ENCODE measurements around the gene ZNF669. TPM values are rescaled to one million over a fixed set of nuclear protein-coding genes. Genes with fewer than 3 reads are reported as not detected.
"Not testable (repeated sequence)": the region's sequence is repeated elsewhere in the genome, so short reads cannot be mapped to it uniquely, and the experiment has no call there.

ZNF669 gene
- total RNA-seq (2014; rRNA removed; shearing (Covaris generic)): 11.3 and 11.8 TPM in 2 replicates

DNA sequence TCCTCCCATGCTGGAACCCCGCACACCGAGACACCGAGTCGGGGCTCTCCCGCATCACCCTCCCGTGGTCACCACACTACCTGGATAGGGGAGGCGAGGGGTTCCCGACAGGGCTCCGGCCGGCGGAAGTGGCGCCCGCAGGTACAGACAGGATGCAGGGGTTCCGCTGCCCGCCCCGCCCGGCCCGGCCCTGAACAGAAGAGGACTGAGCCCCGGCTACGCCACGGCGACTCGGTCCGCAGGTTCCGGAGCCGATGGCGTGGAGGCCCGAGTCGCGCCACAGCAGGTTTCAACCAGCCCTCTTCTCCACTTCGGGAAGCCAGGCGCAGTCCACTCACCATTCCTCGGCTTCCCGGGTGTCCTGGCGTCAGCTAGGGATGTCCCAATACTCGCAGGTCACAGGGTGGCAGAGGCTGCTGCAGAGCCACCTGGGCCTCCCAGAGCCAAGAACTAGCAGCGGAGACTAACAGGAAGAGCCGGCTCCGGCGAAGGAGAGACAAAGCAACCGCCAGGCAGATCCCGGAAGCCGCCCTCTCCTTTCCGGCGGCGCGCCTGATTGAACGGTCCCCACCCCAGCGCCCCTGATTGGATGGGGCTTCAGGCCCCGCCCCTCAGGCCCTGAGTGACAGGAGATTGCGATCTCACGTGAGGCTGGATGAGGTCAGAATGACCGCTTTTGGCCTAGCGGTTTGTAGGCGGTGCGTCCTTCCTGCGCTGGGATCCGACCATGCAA, at the start of gene ZNF669:
ZNF669 (minus strand) TSS at position 498 of the 733 bp plus-strand sequence; CDS start at position 341, 157 bp downstream.
- DNase-seq (ENCODE audit: low spot score): peak; percentile 90

DNA sequence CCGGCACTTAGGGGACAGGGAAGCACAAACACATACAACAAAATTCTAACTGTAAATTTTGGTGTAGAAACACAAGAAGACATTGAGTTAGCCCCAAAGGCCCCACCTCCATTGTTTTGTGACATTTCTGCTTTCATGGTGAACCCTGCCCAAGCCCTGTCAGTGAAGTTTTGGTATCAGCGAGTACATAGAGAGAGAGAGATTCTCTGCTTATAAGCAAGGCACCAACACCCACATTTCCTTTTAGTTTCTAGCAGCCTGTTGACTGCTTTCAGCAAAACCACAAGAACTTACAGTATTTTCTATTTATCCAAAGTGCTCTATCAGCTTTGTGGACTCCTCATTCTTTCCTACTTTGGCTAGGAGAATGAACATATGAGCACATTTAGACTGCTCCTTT, 43.6 kb upstream of the ZNF669 start:
- DNase-seq (ENCODE audit: low spot score): no peak

DNA sequence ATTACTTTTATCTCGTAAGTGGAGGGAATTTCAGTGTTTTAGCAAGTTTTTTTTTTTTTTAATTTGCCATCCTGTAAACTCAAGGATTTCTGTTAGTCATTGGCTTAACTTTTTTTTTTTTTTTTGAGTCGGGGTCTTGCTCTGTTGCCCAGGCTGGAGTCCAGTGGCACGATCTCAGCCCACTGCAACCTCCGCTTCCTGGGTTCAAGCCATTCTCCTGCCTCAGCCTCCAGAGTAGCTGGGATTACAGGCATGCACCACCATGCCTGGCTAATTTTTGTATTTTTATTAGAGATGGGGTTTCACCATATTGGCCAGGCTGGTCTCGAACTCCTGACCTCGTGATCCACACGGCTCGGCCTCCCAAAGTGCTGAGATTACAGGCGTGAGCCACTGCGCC, 43.0 kb upstream of the ZNF669 start:
- not testable (repeated sequence) for DNase-seq (ENCODE audit: low spot score)

- DNase-seq (ENCODE audit: low spot score): no peak
These were observed 42.5 kb upstream of the ZNF669 start for GRCh38 chr1:247146671-247147070.

GRCh38 chr1:247145279-247145678, 41.1 kb upstream of the ZNF669 start:
- no peak for DNase-seq (ENCODE audit: low spot score)

DNA sequence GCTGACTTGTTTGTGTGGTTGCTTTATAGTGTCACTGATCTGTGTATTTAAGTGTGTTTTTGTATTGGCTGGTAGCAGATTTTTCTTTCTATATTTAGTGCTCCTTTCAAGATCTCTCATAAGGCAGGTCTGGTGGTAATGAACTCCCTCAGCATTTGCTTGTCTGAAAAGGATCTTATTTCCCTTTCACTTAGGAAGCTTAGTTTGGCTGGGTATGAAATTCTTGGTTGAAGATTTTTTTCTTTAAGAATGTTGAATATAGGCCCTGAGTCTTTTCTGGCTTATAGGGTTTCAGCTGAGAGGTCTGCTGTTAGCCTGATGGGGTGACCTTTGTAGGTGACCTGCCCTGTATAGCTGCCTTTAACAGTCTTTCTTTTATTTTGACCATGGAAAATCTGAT, 35.4 kb upstream of the ZNF669 start:
- not testable (repeated sequence) for DNase-seq (ENCODE audit: low spot score)

DNA sequence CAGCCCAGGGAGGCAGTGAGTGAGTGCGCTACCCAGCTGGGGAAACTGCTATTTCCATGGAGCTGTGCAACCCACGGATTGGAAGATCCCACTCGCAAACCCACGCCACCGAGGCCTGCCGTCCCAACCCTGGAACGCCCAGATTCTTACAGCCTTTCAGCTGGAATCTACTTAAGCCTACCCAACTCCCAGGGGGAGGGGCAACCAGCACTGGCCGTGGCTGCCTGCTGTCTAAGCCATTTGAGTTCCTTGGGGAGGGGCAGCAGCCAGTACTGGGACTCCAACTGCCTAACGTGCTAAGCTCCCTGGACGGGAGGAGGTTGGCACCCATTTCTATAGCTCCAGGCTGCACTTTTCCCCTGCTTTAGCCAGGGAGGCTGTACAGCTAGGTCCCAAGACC, 27.1 kb upstream of the ZNF669 start:
- no peak for DNase-seq (ENCODE audit: low spot score)

- not testable (repeated sequence) for DNase-seq (ENCODE audit: low spot score)
These were observed 23.5 kb upstream of the ZNF669 start for GRCh38 chr1:247127519-247128282.

- not testable (repeated sequence) for DNase-seq (ENCODE audit: low spot score)
These were observed 22.4 kb upstream of the ZNF669 start for GRCh38 chr1:247126601-247127000.

DNA sequence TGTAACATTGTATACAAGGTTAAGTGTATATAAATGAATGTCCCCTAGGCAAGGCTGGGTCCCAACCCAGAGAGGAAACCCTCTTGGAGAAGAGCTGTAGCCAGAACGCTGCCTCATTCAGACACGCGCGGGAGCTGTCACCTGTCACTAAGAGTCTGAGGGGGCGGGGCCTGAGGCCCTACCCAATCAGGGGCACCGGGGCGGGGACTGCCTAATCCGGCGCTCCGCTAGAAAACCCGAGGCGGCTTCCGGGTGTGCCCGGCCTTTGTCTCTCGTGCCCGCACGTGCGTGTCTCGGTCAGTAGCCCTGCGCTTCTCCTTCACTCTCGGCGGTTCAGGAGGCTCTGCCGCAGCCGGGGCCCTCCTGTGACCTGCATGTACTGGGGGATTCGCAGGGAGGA, 22.0 kb upstream of the ZNF669 start:
- DNase-seq (ENCODE audit: low spot score): not testable (repeated sequence)

DNA sequence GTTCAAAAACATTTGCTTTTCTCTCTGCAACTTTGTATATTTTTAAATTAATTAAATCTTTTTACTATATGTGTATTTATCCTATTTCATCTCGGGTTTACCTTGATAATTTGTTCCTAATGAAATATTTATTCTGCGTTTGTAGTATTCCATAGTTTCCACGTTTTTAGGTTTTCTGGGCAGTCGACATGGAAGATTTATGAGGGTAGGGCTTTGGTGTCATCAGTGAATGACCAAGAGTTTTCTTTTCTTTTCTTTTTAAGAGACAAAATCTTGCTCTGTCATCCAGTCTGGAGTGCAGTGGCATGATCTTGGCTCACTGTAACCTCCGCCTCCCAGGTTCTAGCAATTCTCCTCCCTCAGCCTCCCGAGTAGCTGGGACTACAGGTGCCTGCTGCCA, 17.2 kb upstream of the ZNF669 start:
- no peak for DNase-seq (ENCODE audit: low spot score)

GRCh38 chr1:247120408-247120668, 16.2 kb upstream of the ZNF669 start:
- not testable (repeated sequence) for DNase-seq (ENCODE audit: low spot score)

GRCh38 chr1:247119600-247120407, 15.6 kb upstream of the ZNF669 start:
- no peak for DNase-seq (ENCODE audit: low spot score)

DNA sequence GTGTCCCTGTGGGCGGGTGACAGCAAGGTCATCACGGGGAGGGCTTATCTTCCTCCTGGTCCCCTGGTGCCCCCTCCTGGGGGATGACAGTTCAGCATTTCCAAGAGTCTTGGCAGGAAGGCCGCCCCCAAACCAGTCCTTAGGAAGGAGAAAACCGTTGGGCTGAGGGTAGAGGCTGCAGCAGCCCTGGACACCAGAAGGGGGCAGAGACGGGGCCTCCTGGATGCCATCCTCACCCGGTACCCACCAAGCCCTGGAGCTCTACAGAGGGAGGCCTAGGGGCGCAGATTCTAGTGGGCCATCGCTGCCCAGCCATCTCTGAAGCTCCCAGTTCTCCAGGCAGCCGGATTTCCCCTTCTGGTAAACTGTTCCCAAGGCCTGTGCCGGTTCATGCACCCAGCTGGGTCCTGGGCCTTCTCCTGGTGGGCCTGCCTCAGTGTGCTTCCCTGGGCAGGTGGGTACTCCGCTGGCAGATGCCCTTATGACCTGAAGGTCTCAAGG, 14.8 kb upstream of the ZNF669 start:
- no peak for DNase-seq (ENCODE audit: low spot score)

GRCh38 chr1:247115545-247115944, 11.4 kb upstream of the ZNF669 start:
- no peak for DNase-seq (ENCODE audit: low spot score)

DNA sequence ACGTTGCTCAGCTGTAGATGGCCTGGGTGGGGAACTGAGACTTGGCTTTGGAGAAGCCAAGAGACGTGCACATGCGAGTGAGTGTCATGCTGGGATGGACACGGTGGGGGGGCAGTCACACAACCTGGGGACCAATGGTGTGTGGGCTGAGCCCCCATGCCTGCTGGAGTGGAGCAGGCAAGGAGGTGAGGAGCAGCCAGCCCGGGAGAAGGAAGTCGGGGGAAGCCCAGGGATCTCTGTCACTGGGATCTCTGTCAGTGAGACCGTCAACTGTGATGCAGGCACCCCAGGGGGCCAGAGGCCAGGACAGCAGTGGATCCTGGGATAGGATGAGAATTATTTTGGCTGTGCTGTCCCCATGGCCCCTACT, 11.0 kb upstream of the ZNF669 start:
- DNase-seq (ENCODE audit: low spot score): no peak

GRCh38 chr1:247114351-247115140, 10.4 kb upstream of the ZNF669 start:
- DNase-seq (ENCODE audit: low spot score): no peak

- DNase-seq (ENCODE audit: low spot score): no peak
These were observed 9.6 kb upstream of the ZNF669 start for GRCh38 chr1:247113733-247114271.

DNA sequence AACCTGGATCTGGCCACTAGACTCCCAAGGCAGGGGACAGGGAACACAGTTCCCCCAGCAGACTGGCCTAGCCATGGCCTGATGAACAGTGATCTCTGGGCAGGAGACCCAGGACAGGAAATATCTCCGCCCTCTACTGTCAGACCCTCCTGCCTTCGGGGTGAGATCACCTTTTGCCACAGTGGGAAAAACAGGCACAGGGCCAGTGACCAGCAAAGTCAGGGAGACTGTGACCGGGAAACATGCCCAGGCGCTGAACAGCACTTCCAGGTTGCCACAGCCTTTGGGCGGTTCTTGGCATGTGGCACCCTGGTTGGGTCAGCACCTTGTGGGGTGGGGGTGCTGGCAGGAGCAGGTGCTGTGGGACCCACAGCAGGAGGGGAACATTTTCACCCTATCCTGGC, 8.9 kb upstream of the ZNF669 start:
- DNase-seq (ENCODE audit: low spot score): no peak

GRCh38 chr1:247112479-247112781, 8.3 kb upstream of the ZNF669 start:
- no peak for DNase-seq (ENCODE audit: low spot score)

DNA sequence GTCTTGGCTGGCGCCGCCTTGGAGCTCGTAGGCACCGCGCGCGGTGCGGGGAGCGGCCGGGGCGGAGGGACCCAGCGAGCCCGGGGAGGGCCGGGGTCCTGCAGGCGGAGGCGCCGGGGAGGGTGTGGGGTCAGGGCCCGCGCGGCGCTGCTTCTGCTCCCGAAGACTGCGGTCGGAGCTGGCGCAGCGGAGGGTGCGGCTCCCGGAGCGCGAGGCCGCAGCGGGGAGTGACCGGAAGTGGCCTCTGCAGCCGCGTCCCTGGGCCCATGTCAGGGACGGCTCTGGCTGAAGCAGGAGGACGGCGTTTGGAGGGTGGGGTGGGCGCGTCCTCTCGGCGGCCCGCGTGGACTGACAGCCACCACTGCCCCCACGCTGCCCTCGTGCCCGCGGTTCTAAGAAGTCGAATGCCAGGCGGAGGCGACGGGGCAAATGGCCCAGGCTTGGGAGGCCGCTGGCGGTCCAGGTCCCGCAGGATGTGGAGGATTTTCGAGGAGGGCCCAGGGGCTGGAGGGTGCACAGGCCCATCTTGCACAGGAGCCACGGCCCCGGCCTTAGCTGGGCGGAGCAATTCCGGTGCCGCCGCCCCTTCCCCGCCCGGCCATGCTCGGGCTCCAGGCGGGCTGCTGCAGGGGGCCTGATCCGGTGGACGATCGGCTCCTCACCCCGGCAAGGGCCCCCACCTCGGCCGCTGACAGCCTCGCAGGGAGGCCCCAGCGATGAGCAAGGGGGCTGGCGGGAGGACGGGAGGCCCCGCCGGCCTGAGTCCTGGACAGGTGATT, 7.7 kb upstream of the ZNF669 start:
- no peak for DNase-seq (ENCODE audit: low spot score)
